Activated CD8-positive, alpha-beta memory T cell treated with anti-CD3 and anti-CD28 coated beads for 24 hours (primary cell): Measurements from ENCODE around the gene IL19.
A peak's percentile ranks its signal among the peaks of the same experiment; 100 is the strongest.

Experiments
- DNase-seq: peaks from one replicate; pipeline ENCODE4 v3.0.0-alpha.2; 2020

Gene IL19, protein sequence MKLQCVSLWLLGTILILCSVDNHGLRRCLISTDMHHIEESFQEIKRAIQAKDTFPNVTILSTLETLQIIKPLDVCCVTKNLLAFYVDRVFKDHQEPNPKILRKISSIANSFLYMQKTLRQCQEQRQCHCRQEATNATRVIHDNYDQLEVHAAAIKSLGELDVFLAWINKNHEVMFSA

DNA sequence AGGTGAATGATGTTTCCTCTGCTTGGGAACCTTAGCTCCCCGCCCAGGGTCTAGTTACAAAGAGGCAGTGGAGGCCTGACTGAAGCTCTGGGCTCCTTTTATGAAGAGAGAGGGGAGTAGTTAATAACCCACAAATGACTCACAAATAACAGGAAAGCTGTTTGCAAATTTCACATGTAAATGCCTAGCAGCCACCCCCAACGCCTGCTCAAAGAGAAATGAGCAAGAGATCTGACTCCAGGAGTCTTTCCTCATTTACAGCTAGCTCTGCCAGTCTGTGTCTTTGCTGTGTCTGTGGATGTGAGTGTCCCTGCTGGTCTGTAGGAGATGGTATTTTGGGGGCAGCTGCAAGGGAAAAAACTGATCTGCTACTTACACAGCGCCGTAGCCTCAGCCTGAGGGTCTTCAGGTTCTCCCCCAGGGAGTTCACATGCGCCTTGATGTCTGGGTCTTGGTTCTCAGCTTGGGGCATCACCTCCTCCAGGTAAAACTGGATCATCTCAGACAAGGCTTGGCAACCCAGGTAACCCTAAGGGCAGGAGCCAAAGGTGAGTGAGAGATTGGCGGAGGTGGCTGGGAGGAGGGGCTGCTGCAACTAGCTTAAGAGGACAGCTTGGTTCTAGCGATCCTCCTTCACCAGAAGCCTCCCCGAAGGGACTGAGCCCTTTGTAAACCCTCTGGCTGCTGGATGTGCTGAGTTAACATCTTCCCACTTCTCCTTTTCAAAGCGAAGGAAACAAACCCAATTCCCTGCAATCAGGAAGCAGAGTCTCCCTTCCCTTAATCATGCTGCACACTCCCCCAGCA is at the start of gene IL19:
Gene IL19, plus strand, starts transcription at position 243 of the 807 bp plus-strand sequence. CDS start 65,890 bp downstream, outside the sequence.
- DNase-seq, result no peak

DNA sequence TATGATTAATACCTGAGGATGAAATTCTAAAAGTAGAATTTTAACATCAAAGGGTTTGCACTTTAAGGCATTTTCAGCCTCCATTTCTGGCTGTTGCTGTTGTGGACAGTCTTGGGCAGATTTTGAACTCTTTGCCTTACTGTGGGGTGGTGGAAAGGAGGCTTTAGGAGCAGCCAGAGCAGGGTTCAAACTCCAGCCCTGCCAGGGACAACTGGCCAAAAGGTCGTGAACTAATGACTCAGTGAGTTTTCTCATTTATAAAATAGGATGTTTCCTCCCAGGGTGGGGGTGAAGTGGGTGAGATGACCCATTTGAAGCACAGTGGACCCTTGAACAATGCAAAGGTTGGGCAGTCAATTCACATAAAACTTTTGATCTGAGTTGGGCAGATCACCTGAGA is 49.1 kb upstream of the IL19 start:
- no peak for DNase-seq

DNA sequence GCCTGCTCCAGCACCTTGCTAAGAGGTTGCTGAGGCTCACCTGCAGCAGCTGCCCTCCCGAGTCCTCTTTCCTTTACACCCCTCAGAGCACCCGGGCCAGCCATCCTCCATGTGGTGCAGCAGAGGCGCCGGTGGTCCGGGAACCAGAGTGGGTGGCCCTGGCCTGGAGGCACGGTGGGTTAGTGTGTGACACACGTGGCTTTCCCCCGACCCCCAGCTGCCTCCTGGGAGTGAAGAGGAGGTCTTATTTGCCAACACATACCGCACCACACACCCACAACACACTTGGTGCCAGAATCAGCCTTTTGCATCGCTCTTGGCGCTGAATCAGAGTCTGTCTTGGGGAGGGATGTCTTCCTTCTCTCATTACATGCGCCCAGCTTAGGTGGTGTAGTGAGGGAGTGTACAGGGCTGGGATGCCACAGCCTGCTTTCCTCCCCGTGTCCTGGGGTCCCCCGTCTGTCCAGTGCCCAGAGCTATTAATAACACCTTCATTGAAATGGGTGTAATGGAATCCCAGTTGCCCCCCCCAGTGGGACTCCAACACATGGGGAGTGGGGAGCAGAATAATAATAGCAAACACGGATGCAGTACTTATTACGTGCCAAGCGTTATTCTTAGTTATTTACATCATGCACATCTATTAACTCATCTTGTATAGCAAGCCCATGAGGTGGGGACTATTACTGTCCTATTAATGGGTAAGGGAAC is 47.7 kb upstream of the IL19 start:
- DNase-seq, result peak; percentile 56

DNA sequence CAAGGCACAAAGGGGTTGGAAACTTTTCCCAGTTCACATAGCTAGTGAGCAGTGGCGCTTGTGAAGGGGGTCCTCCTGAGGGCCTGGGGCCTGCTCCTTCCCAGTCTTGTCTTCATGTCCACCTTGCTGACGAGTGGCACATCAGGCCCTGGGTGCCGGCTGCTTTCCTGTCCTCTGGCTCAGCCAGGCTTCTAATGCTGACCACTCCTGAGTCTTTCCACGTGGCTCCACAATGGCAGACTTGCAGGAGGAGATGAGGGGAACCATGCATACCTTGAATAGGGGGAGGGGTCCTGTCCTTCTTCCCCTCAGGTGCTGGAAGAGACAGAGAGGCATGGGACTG is 47.1 kb upstream of the IL19 start:
- DNase-seq, result peak; percentile 46

DNA sequence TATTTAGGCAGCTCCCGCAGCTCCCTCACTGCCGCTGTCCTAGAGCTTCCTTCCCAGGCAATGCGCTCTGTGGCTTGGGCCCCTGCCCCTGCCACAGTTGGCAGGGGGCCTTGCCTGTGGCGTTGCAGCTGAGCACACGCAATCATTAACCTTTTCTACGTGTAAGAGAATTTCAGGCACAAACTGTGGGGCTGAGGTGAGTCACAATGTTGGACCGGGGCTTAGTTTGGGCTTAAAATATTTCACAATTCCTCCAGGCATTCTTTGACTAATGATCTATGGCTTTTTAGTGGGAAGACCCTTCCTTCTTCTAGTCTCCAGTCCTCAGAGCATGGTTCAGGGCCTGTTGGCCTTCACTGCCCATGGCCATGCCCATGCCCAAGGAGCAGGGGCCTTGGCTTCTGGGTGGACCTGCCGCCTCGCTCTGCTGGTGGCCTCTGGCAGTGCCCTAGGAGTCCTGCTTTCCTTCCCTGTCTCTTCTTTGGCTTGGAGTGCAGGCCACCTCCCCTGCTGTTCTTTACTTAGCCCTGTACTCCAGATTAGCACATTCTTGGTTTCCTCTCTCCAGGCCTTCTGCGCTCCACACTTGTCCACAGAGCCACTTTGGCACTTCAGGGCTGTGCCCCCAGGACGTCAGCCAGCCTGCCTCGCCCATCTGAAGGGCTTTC is 46.6 kb upstream of the IL19 start:
- DNase-seq, result no peak

DNA sequence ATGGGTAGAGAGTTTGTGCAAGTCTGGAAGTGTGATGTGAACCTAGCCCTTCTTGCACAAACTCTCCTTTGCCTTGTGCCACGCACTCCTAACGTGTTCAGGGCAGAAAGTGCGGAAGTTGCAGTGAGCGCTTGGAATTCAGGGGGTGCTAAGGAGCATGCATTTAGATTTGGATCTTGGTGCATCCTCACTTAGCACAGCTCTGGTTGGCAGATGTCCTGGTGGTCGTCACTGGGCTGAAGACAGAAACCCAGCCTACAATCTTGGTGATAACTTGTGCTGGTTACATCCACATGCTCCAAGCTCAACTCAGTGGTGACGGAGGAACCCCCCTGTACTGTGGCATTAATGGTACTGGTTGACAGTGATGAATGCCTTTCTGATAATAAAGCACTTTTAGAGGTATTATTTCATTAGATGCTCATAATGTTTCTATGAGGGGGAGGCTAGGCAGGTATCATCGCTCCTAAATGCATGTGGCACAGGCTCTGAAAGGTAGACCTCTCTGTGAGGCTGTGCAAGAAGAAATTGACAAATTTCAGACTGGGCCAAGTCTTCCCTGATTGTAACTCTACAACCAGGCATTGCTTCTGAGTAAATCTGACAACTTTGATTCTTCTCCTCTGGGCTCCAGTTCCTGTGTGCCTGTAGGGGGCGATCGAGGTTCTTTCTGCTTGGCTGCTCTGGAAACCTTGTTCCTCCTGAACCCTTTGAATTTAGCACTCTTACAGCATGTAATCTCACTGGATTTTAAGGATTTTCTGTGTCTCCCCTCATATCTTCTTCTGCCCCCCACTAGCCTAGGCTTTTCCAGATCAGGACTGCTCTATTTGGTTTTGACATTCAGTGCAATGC is 45.2 kb upstream of the IL19 start:
- peak; percentile 50 for DNase-seq

DNA sequence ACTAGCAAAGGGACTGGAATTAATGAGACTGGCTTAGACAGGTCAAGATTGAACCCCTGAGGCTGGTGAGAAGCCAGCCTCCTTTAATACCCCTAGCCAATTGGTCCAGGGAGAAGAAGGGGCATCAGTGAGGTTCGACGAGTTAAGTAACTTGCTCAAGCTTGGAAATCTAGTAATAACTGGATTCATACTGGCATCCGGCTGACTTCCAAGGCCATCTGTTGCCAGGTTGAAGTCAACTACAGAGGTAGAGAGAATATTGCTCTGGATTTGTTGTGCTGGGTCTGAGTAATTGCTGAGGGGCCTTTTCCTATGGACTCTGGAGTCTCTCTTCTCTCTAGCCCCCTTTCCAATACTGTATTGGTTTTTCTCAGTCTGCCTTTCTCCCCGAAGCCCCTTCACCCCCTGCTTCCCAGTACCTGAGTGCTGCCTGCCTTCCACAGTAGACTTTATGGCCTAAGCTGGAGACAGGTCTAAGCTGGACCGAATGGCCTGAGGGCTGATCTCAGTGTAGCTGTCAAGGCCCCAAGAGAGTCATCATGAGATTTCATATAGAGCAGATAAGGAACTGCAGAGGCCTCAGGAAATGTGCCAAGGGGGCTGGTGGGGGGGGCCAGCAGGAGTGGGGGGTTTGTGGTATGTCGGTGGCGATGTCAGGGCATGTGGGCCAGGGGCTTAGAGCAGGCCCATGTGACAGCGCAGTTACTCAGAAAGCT is 42.4 kb upstream of the IL19 start:
- peak; percentile 49 for DNase-seq

DNA sequence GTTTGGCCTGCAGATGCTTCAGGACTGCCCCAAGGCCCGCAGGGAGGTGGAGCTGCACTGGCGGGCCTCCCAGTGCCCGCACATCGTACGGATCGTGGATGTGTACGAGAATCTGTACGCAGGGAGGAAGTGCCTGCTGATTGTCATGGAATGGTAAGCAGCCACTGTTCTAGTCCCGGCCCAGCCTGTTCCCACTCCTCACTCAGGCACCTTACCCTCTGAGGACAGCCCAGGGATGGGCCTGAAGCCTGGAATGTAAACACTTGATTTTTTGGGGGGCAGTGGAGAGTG is 41.9 kb upstream of the IL19 start:
- peak; percentile 44 for DNase-seq

DNA sequence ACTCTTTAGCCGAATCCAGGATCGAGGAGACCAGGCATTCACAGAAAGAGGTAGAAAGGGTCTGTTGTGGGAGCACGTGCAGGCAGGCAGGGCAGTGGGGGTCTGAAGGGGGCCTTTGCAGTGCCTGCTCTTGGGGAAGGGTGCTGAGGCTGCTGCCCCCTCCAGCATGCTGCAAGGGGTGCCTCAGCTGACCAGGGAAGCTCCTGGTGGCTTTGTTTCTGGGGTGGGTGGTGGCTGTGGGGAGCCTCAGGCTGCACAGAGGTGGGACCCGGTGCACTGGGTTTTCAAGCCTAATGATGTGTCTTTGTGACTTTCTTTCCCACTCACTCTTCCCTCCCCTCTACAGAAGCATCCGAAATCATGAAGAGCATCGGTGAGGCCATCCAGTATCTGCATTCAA is 41.5 kb upstream of the IL19 start:
- peak; percentile 44 for DNase-seq

DNA sequence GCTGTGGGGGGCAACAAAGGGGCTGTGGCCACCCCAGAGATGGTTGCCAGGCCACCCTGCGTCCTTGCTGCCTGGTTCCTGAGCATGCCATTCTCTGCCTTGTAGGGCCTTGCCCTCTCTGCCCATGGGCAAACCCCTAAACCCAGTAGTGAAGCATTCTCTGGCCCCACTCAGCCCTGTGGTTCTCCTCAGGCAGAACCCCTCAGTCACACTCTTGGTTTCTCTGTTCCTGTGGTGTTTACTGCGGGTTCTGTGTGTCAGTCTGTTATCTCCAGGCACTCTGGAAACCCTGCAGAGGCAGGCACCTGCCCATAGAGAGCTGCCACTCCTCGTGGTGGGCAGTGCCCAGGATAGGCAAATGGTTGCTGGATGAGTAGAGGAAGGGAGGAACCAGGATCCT is 41.1 kb upstream of the IL19 start:
- DNase-seq, result peak; percentile 50

DNA sequence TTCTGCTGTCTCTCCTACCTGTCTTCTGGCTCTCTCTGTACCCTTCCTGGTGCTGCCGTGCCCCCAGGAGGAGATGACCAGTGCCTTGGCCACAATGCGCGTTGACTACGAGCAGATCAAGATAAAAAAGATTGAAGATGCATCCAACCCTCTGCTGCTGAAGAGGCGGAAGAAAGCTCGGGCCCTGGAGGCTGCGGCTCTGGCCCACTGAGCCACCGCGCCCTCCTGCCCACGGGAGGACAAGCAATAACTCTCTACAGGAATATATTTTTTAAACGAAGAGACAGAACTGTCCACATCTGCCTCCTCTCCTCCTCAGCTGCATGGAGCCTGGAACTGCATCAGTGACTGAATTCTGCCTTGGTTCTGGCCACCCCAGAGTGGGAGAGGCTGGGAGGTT is 38.1 kb upstream of the IL19 start:
- no peak for DNase-seq

DNA sequence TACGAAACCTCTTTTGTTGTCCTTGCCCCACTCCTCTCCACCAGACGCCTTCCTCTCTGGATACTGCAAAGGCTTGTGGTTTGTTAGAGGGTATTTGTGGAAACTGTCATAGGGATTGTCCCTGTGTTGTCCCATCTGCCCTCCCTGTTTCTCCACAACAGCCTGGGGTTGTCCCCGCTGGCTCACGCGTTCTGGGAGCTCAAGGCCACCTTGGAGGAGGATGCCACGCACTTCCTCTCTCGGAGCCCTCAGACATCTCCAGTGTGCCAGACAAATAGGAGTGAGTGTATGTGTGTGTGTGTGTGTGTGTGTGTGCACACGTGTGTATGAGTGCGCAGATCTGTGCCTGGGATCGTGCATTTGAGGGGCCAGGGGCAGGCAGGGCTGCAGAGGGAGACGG is 37.6 kb upstream of the IL19 start:
- no peak for DNase-seq

DNA sequence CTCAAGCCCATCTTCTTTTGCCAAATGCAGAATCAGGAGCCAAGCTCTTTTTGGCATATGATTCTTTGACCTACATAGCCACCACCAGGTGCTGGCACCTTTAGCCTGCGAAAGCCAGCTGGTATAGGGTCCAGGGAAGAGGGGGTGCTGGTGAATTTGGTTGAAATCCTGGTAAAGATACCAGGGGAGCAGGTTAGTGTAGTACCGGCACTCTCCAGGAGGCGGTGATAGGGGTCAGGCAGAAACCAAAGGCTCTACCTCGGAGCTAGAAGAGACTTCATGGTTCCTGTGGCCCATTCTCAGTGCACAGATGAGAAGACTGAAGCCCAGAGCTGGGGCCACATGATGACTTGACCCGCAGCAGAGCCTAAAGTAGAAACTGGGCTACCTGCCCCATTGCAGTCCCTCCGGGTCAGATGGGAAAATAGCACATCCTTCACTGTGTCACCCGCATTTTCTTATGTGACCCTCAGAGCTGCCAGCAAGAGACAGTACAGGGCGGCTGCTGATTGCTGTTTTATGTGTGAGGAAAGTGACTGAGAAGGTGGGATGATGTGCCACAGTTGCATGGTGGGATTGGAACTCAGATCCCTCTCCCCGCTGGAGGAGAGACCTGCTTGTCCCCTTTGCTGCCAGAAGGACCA is 36.0 kb upstream of the IL19 start:
- peak; percentile 92 for DNase-seq

DNA sequence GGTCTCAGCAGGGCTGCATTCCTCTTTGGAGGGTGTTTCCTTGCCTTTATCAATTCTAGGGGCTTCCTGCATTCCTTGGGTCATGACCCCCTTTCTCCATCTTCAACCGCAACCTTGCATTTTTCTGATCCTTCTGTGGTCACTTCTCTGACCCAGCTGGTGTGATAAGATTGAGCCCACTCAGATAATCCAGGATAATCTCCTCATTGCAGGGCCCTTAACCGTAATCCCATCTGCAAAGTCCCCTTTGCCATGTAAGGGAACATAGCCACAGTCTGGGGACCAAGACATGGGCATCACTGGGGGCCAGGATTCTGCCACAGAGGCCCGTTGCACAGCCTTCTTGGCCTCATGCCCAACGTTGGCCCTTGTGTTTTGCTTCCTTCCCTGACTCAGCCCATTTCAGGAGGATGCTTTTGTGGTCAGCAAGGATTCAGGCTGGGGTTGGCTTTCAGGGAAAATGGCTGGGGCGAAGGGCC is 35.0 kb upstream of the IL19 start:
- DNase-seq, result no peak

DNA sequence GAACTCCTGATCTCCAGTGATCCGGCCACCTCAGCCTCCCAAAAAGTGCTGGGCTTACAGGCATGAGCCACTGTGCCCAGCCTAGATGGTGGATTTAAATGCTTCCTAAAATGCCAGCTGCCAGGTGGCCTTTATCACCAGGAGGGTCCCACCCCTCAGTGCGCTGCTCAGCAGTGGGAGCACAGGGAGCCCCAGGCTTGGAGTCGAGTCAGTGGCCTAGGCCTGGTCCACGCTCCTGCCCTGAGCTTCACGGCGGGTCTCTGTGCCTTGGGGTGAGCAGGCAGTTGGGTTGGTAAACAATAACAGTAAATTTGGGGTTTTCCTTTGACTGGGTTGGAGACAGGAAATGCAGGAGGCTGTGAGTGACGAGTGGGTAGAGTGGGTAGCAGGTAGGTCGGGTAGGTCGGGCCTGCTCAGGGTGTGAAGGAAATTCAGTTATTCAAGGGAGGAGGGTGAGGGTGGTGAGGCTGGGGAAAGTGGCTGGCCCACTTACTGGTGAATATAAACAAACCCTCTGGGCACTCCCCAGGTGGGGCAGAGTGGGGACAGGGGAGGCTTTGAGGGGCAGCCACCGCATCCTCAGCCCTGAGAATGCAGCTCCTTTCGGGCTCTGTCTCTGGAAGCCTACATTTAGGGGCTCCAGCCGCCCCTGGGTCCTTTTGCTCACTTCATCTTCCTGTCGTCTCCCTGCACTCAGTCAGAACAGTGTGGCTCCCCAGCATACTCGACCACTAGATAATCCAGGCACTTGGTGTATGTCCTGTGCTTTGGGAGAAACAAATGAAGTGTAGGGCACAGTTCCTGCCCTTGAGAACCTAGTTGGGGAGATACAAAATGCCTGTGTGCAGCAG is 33.5 kb upstream of the IL19 start:
- DNase-seq, result no peak

DNA sequence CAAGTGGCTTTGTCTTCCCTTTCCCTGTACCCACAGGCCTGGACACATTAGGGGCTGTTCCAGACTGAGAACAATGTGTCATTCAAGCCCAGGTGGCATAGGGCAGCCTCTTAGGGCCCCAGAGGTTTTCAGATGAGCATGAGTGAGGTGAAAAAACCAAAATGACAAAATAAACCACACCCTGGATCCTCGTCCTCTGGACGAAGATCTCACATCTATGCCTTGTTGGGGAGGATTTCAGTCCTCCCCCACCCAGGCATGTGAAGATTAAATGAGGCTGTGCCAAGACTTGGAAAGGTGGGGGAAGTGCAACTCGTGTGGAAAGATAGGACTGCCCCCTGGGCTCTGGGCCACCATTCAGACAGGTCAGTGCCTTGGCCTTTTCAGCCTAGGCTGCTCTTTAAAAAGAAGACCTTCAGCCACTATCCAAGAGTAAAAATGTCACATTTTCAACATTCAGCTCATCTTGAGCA is 32.8 kb upstream of the IL19 start:
- DNase-seq, result no peak

DNA sequence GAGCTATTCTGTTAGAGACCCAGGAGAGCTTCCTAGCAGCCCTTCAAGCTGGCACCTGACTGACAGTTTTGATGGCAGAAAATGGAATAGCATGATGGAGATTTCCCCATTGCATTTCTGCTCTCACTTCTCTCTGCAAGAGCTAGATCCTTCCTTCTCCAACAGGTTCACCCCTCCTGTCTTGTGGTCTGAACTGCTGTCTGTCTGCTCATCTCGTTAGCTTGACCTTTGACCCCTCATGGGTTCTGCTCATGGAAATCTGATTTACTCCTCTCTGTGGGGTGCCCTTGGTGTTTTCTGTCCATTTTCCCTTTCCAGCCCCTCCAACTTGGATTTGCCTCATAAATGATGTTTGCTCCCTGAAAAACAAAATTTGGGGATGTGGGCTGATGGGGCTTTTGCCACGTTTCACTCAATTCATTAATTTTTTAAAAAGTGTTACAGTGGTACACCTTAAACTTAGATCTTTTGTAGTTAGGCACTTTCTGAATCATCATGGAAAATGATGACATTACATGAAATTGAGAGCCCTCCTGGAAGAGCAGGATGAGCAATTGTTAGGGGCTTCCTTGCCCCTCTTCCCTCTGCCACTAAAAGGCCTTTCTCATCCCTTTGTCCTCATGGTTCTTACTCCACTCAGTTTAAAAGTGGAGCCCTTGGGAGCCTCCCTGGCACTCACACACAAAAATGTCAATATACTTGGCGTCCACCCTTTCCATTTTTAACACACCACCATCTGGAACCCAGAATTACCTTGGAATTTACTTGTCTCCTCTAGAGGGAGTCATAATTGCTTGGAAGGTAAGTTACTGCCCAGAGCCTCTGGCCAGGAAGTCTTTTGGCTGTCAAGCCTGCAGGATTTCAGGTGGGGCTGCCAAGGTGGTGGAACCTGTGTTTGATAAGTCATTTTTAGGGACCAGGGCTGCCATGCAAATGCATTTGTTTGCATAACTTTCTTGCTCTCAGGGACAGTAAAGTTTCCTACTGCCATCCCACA is 31.9 kb upstream of the IL19 start:
- no peak for DNase-seq

DNA sequence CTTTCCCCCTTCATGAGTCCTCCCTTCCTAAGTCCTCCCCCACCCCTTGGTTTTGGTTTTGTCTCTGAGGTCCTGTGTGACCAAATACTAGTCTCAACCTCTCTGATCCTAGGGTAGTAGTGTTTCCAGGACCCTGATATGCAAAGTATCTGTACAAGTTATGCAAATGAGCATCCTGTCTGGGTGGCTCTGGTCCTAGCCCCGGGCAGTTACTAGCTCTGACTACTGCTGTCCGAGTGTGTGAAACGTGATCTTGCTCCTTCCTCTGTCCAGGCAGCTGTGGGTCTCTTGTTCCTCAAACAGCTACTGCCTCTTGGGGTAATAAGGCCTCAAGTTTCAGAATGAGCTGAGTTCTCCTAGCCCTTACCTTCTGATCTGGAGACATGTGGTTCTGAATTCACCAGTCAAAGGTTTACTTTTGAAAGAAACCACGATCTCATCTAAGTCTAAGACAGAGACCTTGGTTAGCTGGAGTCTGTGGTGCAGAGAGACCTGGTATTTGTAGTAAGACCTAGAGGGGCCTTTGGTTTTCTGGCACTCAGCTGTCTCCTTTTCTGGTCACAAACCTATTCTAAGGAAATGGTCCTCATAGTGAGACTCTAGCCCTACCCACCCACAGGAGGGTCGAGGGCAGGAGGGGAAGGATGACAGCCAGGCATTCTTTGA is 31.0 kb upstream of the IL19 start:
- peak; percentile 80 for DNase-seq
